Panc1 (cell line): ENCODE measurements around the gene SLC52A1. TPM values are rescaled to one million over a fixed set of nuclear protein-coding genes. Genes with fewer than 3 reads are reported as not detected.
A peak's percentile ranks its signal among the peaks of the same experiment; 100 is the strongest.

Experiments
- ATAC-seq: fragments of 200-7000 bp; cut with Tn5 transposase; 2 replicates; pipeline ENCODE4 v1.9.1; 2020; ENCODE audit warnings: mild to moderate bottlenecking, moderate library complexity
- BruUV-seq: library from RNA; stranded (reverse); fragments of 400-500 nt; replicated peaks from 2 replicates; lab custom pipeline; 2021; lab: Mats Ljungman, UMichigan
- CTCF ChIA-PET: fragments of 300-600 bp; sonication (Branson Sonifier 250); formaldehyde crosslinking; loops from one replicate; lab custom pipeline; 2022; ENCODE audit warnings: antibody characterized with exemption; lab: Charles Lee
- POLR2A ChIA-PET: fragments of 300-600 bp; sonication (Branson Sonifier 250); formaldehyde crosslinking; loops from one replicate; lab custom pipeline; 2022; ENCODE audit warnings: antibody characterized with exemption; lab: Charles Lee
- DNase-seq: peaks from one replicate; pipeline ENCODE4 v3.0.0-alpha.2; 2010; ENCODE audit warnings: low read depth, low spot score
- H3K27ac ChIP-seq: 2 replicates; pipeline ENCODE4 v1.5.1; 2011; ENCODE audit warnings: mild to moderate bottlenecking, low read length, inconsistent platforms
- H3K27me3 ChIP-seq: fragments of 200-500 bp; sonication (Bioruptor generic); 2 replicates; pipeline ENCODE4 v1.6.0; 2014; ENCODE audit warnings: low read length, inconsistent platforms; ENCODE audit not compliant: control insufficient read depth, insufficient read depth
- H3K36me3 ChIP-seq: fragments of 200-500 bp; sonication (Bioruptor generic); 2 replicates; pipeline ENCODE4 v1.5.1; 2014; ENCODE audit warnings: inconsistent platforms, mild to moderate bottlenecking, low read length, moderate library complexity; ENCODE audit not compliant: control insufficient read depth, insufficient read depth
- H3K4me1 ChIP-seq: 2 replicates; pipeline ENCODE4 v1.5.1; 2011; ENCODE audit warnings: inconsistent platforms, mild to moderate bottlenecking, low read length, moderate library complexity; ENCODE audit not compliant: control insufficient read depth, insufficient read depth
- H3K4me3 ChIP-seq, 2 experiments: 2 replicates each; pipeline ENCODE4 v1.5.1; 2011 to 2012; ENCODE audit warnings: low read depth in 2 of 2, low read length in 2 of 2, mild to moderate bottlenecking in 2 of 2, inconsistent platforms in 1 of 2, moderate library complexity in 1 of 2
- H3K9me3 ChIP-seq: fragments of 200-500 bp; sonication (Bioruptor generic); 2 replicates; pipeline ENCODE4 v1.5.1; 2014; ENCODE audit warnings: low read depth, mild to moderate bottlenecking, inconsistent platforms, low read length, moderate library complexity; ENCODE audit not compliant: control insufficient read depth, insufficient read depth
- POLR2AphosphoS5 ChIP-seq: IDR thresholded peaks from 2 replicates; pipeline ENCODE4 v1.6.1; 2012; ENCODE audit warnings: mild to moderate bottlenecking, low read depth, low read length, moderate library complexity
- SIN3A ChIP-seq: IDR thresholded peaks from 2 replicates; pipeline ENCODE4 v1.6.1; 2012; ENCODE audit warnings: low read depth, mild to moderate bottlenecking, low read length, moderate library complexity, borderline replicate concordance; ENCODE audit not compliant: insufficient read depth
- TCF7L2 ChIP-seq: IDR thresholded peaks from 2 replicates; pipeline ENCODE4 v1.6.1; 2011; ENCODE audit warnings: mild to moderate bottlenecking, low read depth, low read length, inconsistent platforms
- in situ Hi-C: cut with HindIII; loops from 2 replicates; pipeline ENCODE4 v1.10.0; 2016; ENCODE audit warnings: low sequenced_read_pairs, low pct_unique_long_range_greater_than_20kb
- intact Hi-C: fragments of 100-400 bp; cut with micrococcal nuclease; formaldehyde crosslinking; loops from one replicate; pipeline ENCODE4 v1.10.0; 2022; ENCODE audit not compliant: unreplicated experiment
- total RNA-seq: library from RNA; stranded (reverse); gene quantifications from one replicate; pipeline ENCODE4 v1.2.1, GENCODE V29; 2021; ENCODE audit not compliant: unreplicated experiment
- TF ChIP-seq, protein P1 (sequence below): fragments of 450-650 bp; IDR thresholded peaks from 2 replicates; pipeline ENCODE4 v1.5.1; 2017; ENCODE audit warnings: mild to moderate bottlenecking
- TF ChIP-seq, protein P2 (sequence below), 2 experiments: IDR thresholded peaks; 2 replicates each; pipeline ENCODE4 v1.6.1; 2011 to 2012; ENCODE audit warnings: low read depth in 2 of 2, control low read depth in 1 of 2, low read length in 1 of 2, mild to moderate bottlenecking in 1 of 2, moderate library complexity in 1 of 2; ENCODE audit not compliant: insufficient read depth in 1 of 2

The SLC52A1 gene
- total RNA-seq, 1 experiment from 2014 or later: 0.54 TPM

DNA sequence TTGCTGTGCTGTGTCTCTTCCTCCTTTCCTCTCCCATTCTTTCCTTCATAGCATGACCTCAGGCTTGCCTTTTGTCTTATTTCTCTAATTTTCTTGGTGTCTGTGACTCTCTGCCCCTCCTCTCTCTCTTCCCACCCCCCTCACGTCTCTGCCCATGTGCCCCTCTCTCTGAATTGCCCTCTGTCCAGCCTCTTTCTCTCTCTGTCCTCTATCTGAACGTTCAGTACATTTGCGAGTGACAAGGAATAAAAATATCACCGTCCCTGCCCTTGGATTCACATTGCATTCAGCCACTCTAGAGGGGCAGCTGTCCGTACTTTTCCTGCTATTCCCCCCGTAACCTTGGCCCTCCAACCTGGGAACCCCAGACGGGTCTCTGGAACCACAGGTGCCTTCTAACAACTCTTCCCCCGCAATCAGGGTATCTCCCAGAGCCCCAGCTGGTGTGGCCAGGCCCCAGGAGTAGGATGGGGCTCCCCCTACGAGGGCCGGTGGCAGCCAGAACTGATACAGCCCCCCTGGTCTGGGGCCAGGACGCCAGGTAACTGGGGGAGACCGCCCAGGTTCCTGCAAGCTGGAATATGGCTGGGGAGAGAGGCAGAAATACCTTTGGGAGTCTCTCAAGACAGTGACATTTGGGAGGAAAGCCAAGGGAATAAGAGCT, 35.7 kb downstream of the SLC52A1 start:
- TSS peak; percentile 87 for BruUV-seq
- ChIA-PET CTCF (no interaction called here), POLR2A (no interaction called here)
- DNase-seq (no peak), ATAC-seq (no peak)
- in situ Hi-C loops (no loop called here), intact Hi-C loops (no loop called here)
- Histone ChIP-seq H3K27me3 (no peaks in the 10 kb centered on the region), H3K27ac (peak overlapping the region; percentile 83; the same call in 1 of the 2 replicates), H3K36me3 (peaks cover 6% of the 10 kb centered on the region), H3K9me3 (no peaks in the 10 kb centered on the region), H3K4me3 (peak overlapping the region; percentile 74 to 79), H3K4me1 (no peaks in the 10 kb centered on the region)
- TF ChIP-seq, protein P1, sequence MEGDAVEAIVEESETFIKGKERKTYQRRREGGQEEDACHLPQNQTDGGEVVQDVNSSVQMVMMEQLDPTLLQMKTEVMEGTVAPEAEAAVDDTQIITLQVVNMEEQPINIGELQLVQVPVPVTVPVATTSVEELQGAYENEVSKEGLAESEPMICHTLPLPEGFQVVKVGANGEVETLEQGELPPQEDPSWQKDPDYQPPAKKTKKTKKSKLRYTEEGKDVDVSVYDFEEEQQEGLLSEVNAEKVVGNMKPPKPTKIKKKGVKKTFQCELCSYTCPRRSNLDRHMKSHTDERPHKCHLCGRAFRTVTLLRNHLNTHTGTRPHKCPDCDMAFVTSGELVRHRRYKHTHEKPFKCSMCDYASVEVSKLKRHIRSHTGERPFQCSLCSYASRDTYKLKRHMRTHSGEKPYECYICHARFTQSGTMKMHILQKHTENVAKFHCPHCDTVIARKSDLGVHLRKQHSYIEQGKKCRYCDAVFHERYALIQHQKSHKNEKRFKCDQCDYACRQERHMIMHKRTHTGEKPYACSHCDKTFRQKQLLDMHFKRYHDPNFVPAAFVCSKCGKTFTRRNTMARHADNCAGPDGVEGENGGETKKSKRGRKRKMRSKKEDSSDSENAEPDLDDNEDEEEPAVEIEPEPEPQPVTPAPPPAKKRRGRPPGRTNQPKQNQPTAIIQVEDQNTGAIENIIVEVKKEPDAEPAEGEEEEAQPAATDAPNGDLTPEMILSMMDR: no peak
- no peak for TF ChIP-seq POLR2AphosphoS5
- TF ChIP-seq TCF7L2: no peak
- TF ChIP-seq SIN3A: no peak
- TF ChIP-seq, protein P2, sequence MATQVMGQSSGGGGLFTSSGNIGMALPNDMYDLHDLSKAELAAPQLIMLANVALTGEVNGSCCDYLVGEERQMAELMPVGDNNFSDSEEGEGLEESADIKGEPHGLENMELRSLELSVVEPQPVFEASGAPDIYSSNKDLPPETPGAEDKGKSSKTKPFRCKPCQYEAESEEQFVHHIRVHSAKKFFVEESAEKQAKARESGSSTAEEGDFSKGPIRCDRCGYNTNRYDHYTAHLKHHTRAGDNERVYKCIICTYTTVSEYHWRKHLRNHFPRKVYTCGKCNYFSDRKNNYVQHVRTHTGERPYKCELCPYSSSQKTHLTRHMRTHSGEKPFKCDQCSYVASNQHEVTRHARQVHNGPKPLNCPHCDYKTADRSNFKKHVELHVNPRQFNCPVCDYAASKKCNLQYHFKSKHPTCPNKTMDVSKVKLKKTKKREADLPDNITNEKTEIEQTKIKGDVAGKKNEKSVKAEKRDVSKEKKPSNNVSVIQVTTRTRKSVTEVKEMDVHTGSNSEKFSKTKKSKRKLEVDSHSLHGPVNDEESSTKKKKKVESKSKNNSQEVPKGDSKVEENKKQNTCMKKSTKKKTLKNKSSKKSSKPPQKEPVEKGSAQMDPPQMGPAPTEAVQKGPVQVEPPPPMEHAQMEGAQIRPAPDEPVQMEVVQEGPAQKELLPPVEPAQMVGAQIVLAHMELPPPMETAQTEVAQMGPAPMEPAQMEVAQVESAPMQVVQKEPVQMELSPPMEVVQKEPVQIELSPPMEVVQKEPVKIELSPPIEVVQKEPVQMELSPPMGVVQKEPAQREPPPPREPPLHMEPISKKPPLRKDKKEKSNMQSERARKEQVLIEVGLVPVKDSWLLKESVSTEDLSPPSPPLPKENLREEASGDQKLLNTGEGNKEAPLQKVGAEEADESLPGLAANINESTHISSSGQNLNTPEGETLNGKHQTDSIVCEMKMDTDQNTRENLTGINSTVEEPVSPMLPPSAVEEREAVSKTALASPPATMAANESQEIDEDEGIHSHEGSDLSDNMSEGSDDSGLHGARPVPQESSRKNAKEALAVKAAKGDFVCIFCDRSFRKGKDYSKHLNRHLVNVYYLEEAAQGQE (IDR thresholded peaks at IDR 0.05; ENCODE audit: insufficient read depth in 1 of 2, low read depth in 2 of 2, low read length in 1 of 2): no peak

DNA sequence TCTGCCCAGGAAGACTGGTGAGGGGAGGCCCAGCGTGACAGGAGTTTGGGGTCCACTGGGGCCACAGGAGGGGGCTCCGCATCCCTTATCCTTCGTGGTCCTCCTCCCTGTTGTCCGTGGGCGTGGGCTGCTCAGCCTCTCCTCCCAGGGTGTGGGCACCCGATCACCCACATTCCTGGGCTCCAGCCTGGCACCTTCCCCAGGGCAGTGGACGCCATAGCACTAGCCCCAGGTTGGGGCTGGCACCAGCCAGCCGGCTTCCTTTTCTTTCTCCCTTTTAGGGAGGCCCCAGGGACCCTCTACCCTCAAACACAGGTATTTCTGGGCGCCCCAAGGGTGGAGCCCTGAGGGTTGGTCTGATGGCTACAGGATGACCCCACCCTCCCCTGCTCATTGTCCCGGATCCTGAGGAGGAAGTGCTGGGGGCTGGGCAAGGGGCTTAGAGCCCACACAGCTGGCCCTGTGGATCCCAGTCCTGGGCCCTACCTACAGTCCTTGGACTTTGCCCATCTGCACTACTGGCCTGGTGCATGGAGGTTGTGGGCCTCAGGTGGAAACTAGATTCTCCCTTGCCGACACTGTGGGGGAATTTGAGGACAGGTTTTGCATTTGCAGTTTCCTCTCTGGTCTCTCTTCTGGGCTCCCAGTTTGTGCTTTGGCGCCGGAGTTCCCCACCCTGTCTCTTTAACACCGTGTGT, 36.3 kb downstream of the SLC52A1 start:
- no TSS peak for BruUV-seq

More for the DNA sequence above, 36.3 kb downstream of the SLC52A1 start:
- peak overlapping the region; percentile 83 for H3K27ac ChIP-seq
- peak overlapping the region; percentile 74 to 79 for H3K4me3 ChIP-seq
- no peak for ATAC-seq
- no peaks in the 10 kb centered on the region; the same call in none of the 2 replicates for H3K36me3 ChIP-seq
- ChIA-PET POLR2A (no interaction called here), CTCF (no interaction called here)
- in situ Hi-C loops: no loop called here
- DNase-seq: no peak
- H3K27me3 ChIP-seq: no peaks in the 10 kb centered on the region
- TF ChIP-seq TCF7L2 (no peak), POLR2AphosphoS5 (no peak), SIN3A (no peak)
- TF ChIP-seq, protein P1: no peak
- TF ChIP-seq, protein P2 (IDR thresholded peaks at IDR 0.05; ENCODE audit: insufficient read depth in 1 of 2, low read depth in 2 of 2, low read length in 1 of 2): no peak
- H3K9me3 ChIP-seq: no peaks in the 10 kb centered on the region
- intact Hi-C loops: no loop called here
- H3K4me1 ChIP-seq: no peaks in the 10 kb centered on the region
